ENCODE measurements around the gene FHOD3. TPM values are rescaled to one million over a fixed set of nuclear protein-coding genes. Genes with fewer than 3 reads are reported as not detected.

The FHOD3 gene
- total and polyA plus RNA-seq, 2 of the 13 experiments (the other 11 are each of a cell fraction or from before 2014, with no cell fraction given) = 0.07 TPM; not detected in 1

DNA sequence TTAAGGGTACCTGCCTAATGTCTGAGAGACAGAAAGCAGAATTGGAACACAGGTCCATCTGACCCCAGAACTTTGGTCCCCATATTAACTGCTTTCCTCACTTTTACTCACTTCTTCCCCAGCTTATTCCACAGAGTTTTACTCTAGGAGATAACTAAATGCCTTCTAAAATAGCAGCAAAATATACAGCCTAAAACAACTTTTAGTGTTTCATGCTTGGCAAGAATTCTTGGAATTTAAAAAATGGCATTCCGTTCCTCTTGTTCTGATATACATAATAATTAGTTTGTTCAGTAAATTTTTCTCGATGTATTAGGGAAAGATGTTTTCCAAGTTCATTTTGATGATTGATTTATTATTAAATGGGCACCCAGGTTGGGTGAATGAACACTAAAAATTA, 151.9 kb downstream of the FHOD3 start:
- intact Hi-C loops (cut with micrococcal nuclease; ENCODE audit: unreplicated experiment) = no loop called here

DNA sequence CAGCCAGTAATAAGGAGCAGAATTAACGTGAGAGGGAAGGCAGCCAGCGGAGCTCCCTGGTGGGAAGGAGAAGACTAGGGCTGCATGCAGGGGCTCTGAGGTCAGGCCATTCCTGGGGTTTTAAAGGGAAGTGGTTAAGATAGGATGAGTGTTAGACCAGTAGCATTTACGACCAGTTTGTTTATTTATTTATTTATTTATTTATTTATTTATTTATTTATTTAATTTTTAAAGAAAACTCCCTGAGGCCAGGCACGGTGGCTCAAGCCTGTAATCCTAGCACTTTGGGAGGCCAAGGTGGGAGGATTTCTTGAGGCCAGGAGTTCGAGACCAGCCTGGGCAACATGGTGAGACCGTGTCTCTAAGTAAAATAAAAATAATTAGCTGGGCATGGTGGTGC, 152.8 kb downstream of the FHOD3 start:
- intact Hi-C loops (cut with micrococcal nuclease; ENCODE audit: unreplicated experiment) = no loop called here
- POLR2A ChIA-PET = no interaction called here

More for the DNA sequence above, 151.9 kb downstream of the FHOD3 start:
- no peak for DNase-seq (ENCODE audit: low spot score)
- H3K27ac ChIP-seq (ENCODE audit: extremely low read length, insufficient read depth, low read length) = no peak overlapping the region
- no peak overlapping the region for H3K4me3 ChIP-seq (replicated peaks in 1 of 3; ENCODE audit: insufficient read depth in 1 of 3, low read depth in 2 of 3, low read length in 3 of 3)
- TF ChIP-seq KDM6A (CRISPR knock-in tag; IDR thresholded peaks at IDR 0.05; ENCODE audit: low read depth) (no peak), ZNF703 (CRISPR knock-in tag; IDR thresholded peaks at IDR 0.05; ENCODE audit: borderline replicate concordance) (no peak), ZNF160 (CRISPR knock-in tag; IDR thresholded peaks at IDR 0.05) (no peak), HNRNPUL1 (IDR thresholded peaks at IDR 0.05; ENCODE audit: low read depth, low read length) (no peak), HOXA9 (CRISPR knock-in tag; IDR thresholded peaks at IDR 0.05; ENCODE audit: borderline replicate concordance) (no peak), RBM39 (IDR thresholded peaks at IDR 0.05; ENCODE audit: low read depth, low read length, poor library complexity, severe bottlenecking) (no peak), DRAP1 (CRISPR knock-in tag; IDR thresholded peaks at IDR 0.05) (no peak)
- in situ Hi-C loops (cut with HindIII; ENCODE audit: extremely low pct_ligation_motif_present, low pct_unique_long_range_greater_than_20kb) = no loop called here
- FAIRE-seq = no peak
- no peak for ATAC-seq
- 5% methylated on average over 2 of the region's 2 CpGs for WGBS (ENCODE audit: low lambda C conversion rate)
- H4K20me1 ChIP-seq (ENCODE audit: insufficient read depth, low read length) = no peaks in the 10 kb centered on the region
- H3K79me2 ChIP-seq (ENCODE audit: insufficient read depth, low read length) = no peaks in the 10 kb centered on the region
- H3K27me3 ChIP-seq (ENCODE audit: control insufficient read depth in 1 of 2, insufficient read depth in 2 of 2, low read length in 2 of 2) = peaks cover 0 to 8% of the 10 kb centered on the region in 2 experiments; a peak in 1 of 5 replicates
- H3K9ac ChIP-seq (ENCODE audit: insufficient read depth, low read depth, low read length) = no peak overlapping the region
- CTCF ChIA-PET (ENCODE audit: low intra/inter-chr PET ratio, low total read pairs) = no interaction called here
- H2AFZ ChIP-seq (ENCODE audit: low read length) = no peak overlapping the region
- no peak overlapping the region for H3K4me2 ChIP-seq (ENCODE audit: low read depth, low read length)
- H3K9me3 ChIP-seq (ENCODE audit: low read length) = no peaks in the 10 kb centered on the region
- H3K36me3 ChIP-seq (replicated peaks in 1 of 2; ENCODE audit: control insufficient read depth in 1 of 2, insufficient read depth in 2 of 2, low read length in 2 of 2) = no peaks in the 10 kb centered on the region
- POLR2A ChIA-PET = no interaction called here
- BruUV-seq (replicated peaks) = no TSS peak
- H3K4me1 ChIP-seq (ENCODE audit: insufficient read depth, low read length) = peaks cover 12% of the 10 kb centered on the region; the same call in 1 of the 2 replicates

More for the DNA sequence above, 152.8 kb downstream of the FHOD3 start:
- H4K20me1 ChIP-seq (ENCODE audit: insufficient read depth, low read length) = no peaks in the 10 kb centered on the region
- no peaks in the 10 kb centered on the region for H3K9me3 ChIP-seq (ENCODE audit: low read length)
- H2AFZ ChIP-seq (ENCODE audit: low read length) = no peak overlapping the region
- no peak overlapping the region for H3K4me3 ChIP-seq (replicated peaks in 1 of 3; ENCODE audit: insufficient read depth in 1 of 3, low read depth in 2 of 3, low read length in 3 of 3)
- no peak for ATAC-seq
- H3K27ac ChIP-seq (ENCODE audit: extremely low read length, insufficient read depth, low read length) = no peak overlapping the region
- in situ Hi-C loops (cut with HindIII; ENCODE audit: extremely low pct_ligation_motif_present, low pct_unique_long_range_greater_than_20kb) = no loop called here
- no peak for FAIRE-seq
- no peaks in the 10 kb centered on the region for H3K79me2 ChIP-seq (ENCODE audit: insufficient read depth, low read length)
- no peak overlapping the region for H3K4me2 ChIP-seq (ENCODE audit: low read depth, low read length)
- no peak overlapping the region for H3K9ac ChIP-seq (ENCODE audit: insufficient read depth, low read depth, low read length)
- DNase-seq (ENCODE audit: low spot score) = no peak
- CTCF ChIA-PET (ENCODE audit: low intra/inter-chr PET ratio, low total read pairs) = no interaction called here
- H3K4me1 ChIP-seq (ENCODE audit: insufficient read depth, low read length) = peaks cover 20% of the 10 kb centered on the region; the same call in 1 of the 2 replicates
- H3K27me3 ChIP-seq (ENCODE audit: control insufficient read depth in 1 of 2, insufficient read depth in 2 of 2, low read length in 2 of 2) = peaks cover 0 to 8% of the 10 kb centered on the region in 2 experiments; a peak in 1 of 5 replicates
- no peaks in the 10 kb centered on the region for H3K36me3 ChIP-seq (replicated peaks in 1 of 2; ENCODE audit: control insufficient read depth in 1 of 2, insufficient read depth in 2 of 2, low read length in 2 of 2)
- TF ChIP-seq MEIS1 (CRISPR knock-in tag; IDR thresholded peaks at IDR 0.05; ENCODE audit: borderline replicate concordance) (no peak), SOX5 (CRISPR knock-in tag; IDR thresholded peaks at IDR 0.05; ENCODE audit: borderline replicate concordance) (no peak), ZNF616 (CRISPR knock-in tag; IDR thresholded peaks at IDR 0.05; ENCODE audit: low read depth) (no peak), ZNF777 (CRISPR knock-in tag; IDR thresholded peaks at IDR 0.05) (no peak), ZNF543 (CRISPR knock-in tag; IDR thresholded peaks at IDR 0.05) (no peak)
- 53% methylated on average over 6 of the region's 6 CpGs for WGBS (ENCODE audit: low lambda C conversion rate)
- no TSS peak for BruUV-seq (replicated peaks)

Data from HepG2 (cell line).